Limb (tissue), 2 donors: ENCODE results near the gene NEB.
A peak's percentile ranks its signal among the peaks of the same experiment; 100 is the strongest.

Experiments used
- DNase-seq, 2 donors: peaks; one replicate each; pipeline ENCODE4 v3.0.0-alpha.2; 2016; ENCODE audit errors: extremely low spot score in 2 of 2

Gene NEB

GRCh38 chr2:151733771-151734672 lies at the start of gene NEB:
Gene NEB (minus strand): TSS chr2:151734476. CDS start chr2:151733156, 1,320 bp downstream.
- DNase-seq, result peak in 1 of 2 donors; percentile 58

- DNase-seq, result no peak
Observed at GRCh38 chr2:151783133-151783520, 48.9 kb upstream of the NEB start.

GRCh38 chr2:151782378-151783132 lies 48.3 kb upstream of the NEB start:
- DNase-seq, result no peak

- no peak for DNase-seq
Observed at GRCh38 chr2:151781642-151782041, 47.4 kb upstream of the NEB start.

- DNase-seq, result no peak
Observed at GRCh38 chr2:151780938-151781337, 46.7 kb upstream of the NEB start.

GRCh38 chr2:151777935-151778334 lies 43.7 kb upstream of the NEB start:
- DNase-seq, result no peak

- no peak for DNase-seq
Observed at GRCh38 chr2:151777487-151777886, 43.2 kb upstream of the NEB start.

GRCh38 chr2:151776367-151776766 lies 42.1 kb upstream of the NEB start:
- DNase-seq, result no peak

- no peak for DNase-seq
Observed at GRCh38 chr2:151775057-151775740, 40.9 kb upstream of the NEB start.

- no peak for DNase-seq
Observed at GRCh38 chr2:151774506-151774905, 40.2 kb upstream of the NEB start.

- DNase-seq, result peak in 1 of 2 donors; percentile 43
Observed at GRCh38 chr2:151771599-151772358, 37.5 kb upstream of the NEB start.

- DNase-seq, result no peak
Observed at GRCh38 chr2:151770995-151771394, 36.7 kb upstream of the NEB start.

GRCh38 chr2:151769606-151770005 lies 35.3 kb upstream of the NEB start:
- DNase-seq, result no peak

- DNase-seq, result no peak
Observed at GRCh38 chr2:151767536-151767935, 33.3 kb upstream of the NEB start.

GRCh38 chr2:151766437-151767153 lies 32.3 kb upstream of the NEB start:
- DNase-seq, result no peak

- DNase-seq, result no peak
Observed at GRCh38 chr2:151765760-151766410, 31.6 kb upstream of the NEB start.

- peak in 1 of 2 donors; percentile 24 for DNase-seq
Observed at GRCh38 chr2:151762694-151763093, 28.4 kb upstream of the NEB start.

- DNase-seq, result no peak
Observed at GRCh38 chr2:151761687-151762086, 27.4 kb upstream of the NEB start.

- DNase-seq, result no peak
Observed at GRCh38 chr2:151761193-151761592, 26.9 kb upstream of the NEB start.

- DNase-seq, result no peak
Observed at GRCh38 chr2:151760139-151760650, 25.9 kb upstream of the NEB start.
